ENCODE data around the gene MEIKIN.

GRCh38 chr5:131825404-131826013, 120.0 kb downstream of the MEIKIN start:
- TF ChIP-seq CTCF (IDR thresholded peaks at IDR 0.05; ENCODE audit: low read depth, low read length) (no peak), POLR2A (IDR thresholded peaks at IDR 0.05; ENCODE audit: extremely low read depth, insufficient read length) (no peak), MAX (IDR thresholded peaks at IDR 0.05; ENCODE audit: low read depth, low read length) (no peak), MYC (IDR thresholded peaks at IDR 0.05; ENCODE audit: low read depth, low read length) (no peak)

Measured in NB4 (cell line).